GM12801 (cell line): ENCODE data around the gene CEND1.

Experiments used
- TF ChIP-seq, protein P1 (sequence below): IDR thresholded peaks from one replicate; pipeline ENCODE4 v1.5.1; 2011; ENCODE audit warnings: control low read depth; ENCODE audit not compliant: insufficient read length; ENCODE audit errors: extremely low read depth

The CEND1 gene

DNA sequence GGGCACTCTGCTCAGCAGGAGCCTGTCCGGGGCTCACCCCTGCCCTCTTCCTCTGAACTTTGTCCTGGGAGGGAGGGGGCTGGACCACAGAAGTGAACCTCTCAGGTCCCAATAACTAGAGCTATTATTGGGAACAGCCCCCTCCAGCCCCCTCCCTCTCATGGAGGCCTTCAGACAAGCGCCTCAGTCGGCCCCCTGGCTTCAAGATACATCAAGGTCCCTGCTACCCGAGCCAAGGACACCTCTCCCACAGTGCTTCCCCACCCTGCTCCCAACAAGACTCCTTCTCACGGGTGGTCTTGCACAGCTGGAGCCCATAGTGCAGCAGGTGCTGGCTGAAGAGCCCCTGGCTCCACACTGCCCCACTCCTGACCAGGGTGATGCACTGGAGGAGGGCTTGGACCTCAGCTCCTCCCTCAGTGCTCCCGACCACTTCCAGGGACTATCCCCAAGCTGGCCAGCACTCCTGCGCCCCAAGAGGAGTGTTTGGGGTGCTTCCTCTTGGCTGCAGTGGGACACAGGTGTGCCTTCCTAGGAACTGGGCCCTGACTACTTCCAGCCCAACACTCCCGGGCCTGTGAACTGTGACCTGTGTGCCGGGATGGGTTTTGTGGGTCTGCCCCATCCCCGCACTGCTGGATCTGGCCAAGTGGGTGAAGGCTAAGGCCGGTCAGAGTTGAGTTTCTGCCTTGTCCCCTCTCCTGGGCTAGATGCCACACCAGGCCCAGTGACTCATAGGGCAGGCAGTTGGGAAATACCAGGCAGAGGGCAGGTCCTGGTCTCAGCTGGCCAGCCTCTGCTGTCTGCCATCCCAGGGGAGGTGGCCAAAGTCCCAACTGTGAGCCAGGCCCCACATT, 31.0 kb upstream of the CEND1 start:
- TF ChIP-seq, protein P1, sequence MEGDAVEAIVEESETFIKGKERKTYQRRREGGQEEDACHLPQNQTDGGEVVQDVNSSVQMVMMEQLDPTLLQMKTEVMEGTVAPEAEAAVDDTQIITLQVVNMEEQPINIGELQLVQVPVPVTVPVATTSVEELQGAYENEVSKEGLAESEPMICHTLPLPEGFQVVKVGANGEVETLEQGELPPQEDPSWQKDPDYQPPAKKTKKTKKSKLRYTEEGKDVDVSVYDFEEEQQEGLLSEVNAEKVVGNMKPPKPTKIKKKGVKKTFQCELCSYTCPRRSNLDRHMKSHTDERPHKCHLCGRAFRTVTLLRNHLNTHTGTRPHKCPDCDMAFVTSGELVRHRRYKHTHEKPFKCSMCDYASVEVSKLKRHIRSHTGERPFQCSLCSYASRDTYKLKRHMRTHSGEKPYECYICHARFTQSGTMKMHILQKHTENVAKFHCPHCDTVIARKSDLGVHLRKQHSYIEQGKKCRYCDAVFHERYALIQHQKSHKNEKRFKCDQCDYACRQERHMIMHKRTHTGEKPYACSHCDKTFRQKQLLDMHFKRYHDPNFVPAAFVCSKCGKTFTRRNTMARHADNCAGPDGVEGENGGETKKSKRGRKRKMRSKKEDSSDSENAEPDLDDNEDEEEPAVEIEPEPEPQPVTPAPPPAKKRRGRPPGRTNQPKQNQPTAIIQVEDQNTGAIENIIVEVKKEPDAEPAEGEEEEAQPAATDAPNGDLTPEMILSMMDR: no peak

DNA sequence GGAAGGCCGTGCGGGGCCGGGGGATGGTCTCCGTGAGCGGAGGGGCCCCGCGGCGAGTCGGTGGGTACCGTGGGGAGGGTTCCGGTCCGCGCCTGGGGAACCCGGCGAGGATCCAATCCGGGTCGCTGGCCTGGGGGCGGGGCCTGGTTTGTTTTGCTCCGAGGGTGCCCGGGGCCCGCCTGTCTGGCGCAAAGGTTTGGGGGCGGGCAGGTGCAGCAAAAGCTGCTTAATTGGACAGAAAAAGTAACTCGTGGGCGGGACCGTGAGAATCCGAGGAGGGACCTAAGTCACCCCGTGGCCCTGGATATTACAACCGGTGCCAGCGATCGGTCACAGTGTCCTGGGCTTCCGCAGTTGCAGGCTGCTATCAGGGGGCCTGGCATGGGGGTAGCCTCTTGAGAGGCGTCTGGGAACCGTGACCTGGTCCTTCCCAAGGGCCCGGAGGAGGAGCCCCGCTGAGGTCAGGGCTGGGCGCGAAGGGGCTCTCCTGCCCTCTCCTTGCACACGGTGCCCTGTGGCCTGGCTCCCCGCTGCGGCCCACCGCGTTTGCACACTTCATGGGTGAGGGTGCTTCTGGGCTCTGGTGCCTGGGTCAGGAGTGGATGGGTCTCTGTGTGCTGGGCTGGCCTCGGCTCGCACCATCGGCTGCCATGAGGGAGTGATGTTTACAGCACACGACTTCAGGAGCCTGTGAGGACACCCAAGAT, 30.2 kb upstream of the CEND1 start:
- TF ChIP-seq, protein P1: no peak

DNA sequence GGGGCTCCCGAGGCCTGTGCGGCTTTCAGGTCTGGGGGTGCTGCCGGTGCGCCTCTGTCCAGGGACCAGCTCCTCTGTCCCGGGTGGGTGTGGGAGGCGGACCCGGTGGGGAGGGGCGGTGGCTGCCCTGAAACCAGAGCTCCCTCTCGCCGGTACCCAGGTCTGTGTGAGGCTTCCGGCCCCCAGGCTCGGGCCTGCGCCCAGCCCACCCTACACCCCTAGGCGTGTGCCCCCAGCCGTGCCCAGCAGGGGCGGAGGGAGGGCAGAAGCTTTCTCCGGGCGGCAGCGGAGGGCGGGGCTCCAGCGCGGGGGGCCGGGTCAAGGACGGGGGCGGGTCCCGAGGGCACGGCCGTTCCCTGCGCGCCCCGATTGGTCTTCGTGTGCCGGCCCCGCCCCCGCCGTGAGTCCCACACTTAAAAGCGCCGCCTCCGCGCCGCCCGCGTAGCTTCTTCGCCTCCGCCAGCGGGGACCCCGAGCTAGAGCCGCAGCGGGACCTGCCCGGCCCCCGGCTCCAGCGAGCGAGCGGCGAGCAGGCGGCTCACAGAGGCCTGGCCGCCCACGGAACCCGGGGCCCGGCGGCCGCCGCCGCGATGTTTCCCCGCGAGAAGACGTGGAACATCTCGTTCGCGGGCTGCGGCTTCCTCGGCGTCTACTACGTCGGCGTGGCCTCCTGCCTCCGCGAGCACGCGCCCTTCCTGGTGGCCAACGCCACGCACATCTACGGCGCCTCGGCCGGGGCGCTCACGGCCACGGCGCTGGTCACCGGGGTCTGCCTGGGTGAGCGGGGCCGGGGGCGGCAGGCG, 29.4 kb upstream of the CEND1 start:
- TF ChIP-seq, protein P1: no peak

DNA sequence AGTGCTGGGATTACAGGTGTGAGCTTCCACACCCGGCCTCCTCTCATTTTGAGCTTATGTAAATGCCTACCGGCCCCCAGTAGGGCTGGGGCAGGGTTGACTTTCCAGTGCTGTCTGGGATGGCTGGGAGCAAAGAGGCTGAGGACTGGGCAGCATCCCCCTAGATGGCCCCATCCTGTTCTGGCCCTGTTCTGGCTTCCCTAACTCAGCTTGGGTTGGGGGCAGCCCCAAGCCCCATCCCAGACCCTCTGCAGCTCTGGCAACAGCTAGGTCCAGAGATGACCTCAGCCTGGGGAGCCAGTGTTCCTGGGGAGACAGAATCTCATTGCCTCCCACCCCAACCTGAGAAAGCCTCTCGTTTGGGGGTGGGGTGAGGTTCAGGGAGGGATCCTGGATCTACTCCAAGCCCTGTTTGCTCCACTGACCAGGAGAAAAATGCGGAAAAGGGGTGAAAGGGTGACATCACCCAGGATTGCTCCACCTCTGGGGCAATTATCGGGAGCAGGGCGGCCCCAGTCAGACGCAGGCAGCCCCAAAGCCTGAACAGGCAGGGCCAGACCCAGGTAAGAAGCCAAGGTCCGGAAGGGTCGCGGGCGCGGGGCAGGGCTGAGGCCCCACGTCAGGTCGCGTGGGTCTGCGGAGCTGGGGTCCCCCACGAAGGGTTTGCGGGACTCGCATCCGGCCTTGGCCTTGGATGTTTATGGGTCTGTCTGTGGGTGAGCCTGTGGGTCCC, 28.7 kb upstream of the CEND1 start, which contains the start of gene PNPLA2:
Gene PNPLA2 (plus strand): TSS at position 519 of the 733 bp plus-strand sequence. CDS start 805 bp downstream, outside the sequence.
- TF ChIP-seq, protein P1: no peak

DNA sequence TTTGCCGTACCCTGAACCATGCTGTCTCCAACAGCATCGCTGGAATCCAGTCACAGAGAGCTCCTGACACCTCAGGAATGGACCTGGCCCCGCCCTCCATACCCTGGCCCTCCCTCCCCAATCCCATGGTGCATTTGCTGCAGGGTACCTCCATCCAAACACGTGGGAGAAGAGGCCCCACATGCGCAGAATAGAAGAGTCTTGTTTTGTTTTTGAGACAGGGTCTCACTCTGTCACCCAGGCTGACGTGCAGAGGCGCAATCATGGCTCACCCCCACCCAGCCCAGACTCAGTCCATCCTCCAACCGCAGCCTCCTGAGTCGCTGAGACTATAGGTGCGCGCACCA, 26.5 kb upstream of the CEND1 start:
- TF ChIP-seq, protein P1: no peak

DNA sequence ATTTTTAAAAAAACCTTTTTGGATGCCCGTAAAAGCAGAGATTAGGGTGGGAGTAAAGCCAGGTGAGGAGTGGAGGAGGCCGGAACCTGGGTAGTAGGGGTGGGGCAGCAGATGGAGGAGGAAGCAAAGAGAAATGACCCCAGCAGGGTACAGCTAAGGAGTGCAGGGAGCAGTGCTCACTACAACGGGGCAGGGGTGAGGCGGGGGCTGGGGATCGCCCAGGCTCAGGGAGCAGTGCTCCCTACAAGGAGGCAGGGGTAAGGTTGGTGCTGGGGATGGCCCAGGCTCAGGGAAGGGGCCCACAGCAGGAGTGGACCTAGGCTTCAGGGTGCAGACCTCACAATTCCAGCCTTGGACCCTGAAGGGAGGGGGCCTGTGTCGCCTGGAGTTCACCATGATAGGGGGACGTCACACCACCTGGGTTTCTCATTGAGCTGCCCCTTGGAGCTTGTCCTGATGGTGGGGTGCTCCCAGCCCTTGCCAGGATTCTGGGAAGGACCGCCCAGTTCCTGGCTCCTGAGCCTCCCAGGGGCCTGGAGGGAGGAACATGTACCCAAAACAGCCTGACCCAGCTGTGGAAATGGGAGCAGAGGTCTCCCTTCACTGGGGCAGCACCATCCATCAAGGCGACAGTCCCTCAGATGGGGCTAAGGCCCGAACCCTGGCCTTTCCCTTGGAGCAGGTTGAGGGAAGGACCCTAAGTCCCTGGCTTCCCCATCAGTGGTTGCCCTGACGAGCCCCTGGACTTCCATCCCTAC, 26.0 kb upstream of the CEND1 start:
- TF ChIP-seq, protein P1: no peak
